8988T (cell line): ENCODE data around the gene SLC22A3.
"Not testable (repeated sequence)": the region's sequence is repeated elsewhere in the genome, so short reads cannot be mapped to it uniquely, and the experiment has no call there.

Source experiments
- DNase-seq: peaks from one replicate; pipeline ENCODE4 v3.0.0; 2011

The SLC22A3 gene

DNA sequence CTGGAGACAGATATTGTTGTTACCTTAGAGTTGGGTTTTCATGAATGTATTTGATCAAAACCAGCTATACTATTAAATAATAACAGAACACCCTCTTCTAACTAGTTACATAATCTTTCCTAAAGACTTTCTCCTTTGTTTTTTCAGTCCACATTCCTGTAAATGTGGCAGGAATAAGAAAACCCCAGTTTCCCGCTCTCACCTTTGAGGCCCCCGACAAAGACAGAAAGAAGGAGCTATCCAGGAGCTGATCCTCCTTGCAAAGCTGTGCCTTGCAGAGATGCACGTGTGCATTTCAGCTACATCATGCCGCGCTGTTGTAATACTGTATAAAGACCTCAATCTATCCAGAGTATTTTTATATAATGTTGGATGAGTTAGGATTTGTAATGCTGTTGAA is 102.7 kb downstream of the SLC22A3 start:
- DNase-seq, result no peak

DNA sequence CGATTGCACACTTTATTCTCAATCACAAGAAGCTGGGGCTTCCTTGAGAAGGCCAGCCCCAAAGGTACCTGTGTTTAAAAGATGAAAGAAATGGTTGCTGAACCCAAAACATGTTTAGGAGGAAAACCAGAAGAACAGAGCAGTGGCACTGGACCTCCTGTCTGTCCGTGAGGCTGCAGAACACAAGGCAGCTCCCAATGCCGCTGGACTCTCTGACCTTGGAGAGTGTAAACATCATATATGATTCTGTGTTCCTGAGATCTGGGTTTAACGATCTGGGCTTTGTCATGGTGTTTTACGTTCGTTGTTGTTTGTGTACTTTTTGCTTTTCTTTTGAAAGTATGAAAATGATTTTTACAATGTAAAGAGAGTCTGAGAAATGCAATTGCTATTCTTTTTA is 106.1 kb downstream of the SLC22A3 start:
- DNase-seq, result no peak

DNA sequence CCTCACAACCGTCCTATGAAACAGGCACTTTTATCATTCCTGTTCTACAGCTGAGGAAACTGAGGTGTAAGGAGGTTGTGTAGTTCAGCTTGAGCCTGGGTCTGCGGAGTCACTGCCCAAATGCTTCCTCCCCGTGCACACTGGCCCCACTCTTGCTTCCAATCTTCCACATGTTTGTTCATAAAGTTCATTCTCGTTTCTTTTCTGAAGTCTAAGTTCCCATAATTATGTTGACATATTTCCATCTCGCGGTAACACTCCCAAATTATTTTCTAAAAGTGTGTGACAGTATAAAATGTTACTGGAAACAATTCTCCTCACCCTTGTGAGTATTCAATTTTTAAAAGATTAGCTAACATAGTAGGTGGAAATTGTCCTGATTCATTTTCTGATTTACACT is 106.9 kb downstream of the SLC22A3 start:
- no peak for DNase-seq

DNA sequence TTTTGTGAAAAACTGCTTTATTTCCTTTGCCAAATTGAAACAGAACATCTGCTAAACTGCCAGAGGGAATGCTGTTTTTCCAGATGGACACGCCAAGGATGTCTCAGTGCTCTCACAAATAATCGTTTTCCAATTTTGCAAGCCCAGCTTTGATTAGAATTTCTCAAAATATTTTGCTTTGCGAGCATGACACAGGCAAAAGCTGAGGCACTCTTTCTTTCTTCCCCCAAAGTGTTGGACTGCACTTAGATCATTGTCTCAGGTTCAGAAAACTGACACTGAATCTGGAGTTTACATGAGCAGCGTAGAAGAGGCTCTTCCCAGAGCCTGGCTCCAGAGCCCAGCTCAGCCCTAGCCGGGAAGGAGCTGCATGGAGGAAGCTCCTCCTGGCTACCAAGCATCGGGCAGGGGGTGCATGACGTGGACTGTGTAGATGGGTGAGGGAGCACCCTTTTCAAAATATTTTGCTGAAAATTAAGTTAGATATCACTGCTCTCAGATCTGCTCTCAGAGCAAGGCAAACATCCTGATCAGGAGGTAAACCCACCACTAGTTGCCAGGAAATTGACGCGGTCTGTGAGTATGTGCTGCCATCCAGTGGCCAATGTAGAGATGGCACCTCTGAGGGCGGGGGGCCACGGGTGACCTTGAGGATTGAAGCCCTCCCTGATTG is 107.5 kb downstream of the SLC22A3 start:
- DNase-seq, result peak; percentile 57

DNA sequence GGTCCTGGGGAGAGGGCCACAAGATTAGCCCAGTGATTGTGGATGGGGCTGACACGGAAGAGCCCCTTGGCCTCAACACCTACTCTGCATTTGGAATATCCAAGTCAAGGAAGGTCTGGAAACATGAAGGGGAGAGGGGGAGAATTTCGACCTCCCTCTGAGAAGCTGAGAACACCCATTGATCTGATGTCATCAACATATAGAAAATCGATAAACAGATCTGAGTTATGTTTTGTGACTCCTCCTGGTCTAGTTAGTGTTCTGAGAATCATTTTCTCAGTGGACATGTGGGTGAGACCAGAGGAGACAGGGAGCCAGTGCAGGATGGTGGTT is 108.0 kb downstream of the SLC22A3 start:
- DNase-seq, result no peak

DNA sequence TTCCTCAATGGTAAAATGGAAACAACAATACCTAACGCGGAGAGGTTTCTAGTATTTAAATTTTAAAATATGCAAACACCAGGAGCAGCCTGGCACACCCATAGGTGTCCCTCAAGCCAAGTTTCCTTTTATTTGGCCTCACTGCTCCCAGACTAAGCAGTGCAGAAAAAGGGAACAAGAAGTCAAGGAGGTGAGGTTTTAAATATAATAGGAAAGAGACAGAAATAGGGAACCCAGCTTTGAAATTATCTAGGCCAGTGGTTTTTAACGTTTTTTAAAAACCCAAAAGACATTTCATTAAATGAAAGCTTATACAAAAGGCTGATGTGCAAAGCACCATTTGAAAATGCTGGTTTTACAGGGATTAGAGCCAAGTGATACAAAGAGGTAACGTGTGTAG is 109.6 kb downstream of the SLC22A3 start:
- DNase-seq, result no peak

DNA sequence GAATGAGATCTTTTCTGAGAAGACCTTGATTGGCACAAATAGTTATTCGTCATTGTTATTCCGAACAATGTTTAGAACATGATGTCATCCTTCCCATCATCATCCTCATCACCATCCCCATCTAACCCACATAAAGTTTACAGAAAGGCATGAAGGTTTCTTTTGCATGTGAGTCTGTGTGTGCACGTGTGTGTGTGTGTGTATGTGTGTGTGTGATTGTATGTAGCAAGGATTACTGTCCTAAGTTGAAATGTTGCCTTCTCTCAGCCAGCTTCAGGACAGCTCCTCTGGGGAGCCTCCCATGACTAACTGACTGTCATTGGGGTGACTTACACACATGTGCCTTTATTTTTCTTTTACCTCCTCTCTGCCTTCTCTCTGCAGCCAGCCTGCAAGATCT is 113.5 kb downstream of the SLC22A3 start:
- no peak for DNase-seq

DNA sequence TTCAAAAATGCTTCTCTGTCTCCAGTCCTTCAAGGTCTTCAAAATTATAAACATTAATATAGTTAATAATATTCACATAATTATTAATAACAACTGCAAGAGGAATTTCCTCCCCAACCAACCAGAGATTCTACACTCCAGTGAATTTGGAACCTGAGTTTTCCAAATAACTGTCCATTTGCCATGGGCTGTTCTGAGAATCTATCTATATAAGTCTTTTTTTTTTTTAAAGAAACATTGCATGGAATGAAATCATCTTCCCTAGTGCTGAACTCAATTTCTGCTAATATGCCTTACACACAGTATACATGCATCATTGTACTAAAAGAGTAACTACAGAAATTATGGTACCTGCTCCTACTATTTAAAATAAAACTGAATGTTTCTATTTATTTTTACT is 113.9 kb downstream of the SLC22A3 start:
- DNase-seq, result no peak

DNA sequence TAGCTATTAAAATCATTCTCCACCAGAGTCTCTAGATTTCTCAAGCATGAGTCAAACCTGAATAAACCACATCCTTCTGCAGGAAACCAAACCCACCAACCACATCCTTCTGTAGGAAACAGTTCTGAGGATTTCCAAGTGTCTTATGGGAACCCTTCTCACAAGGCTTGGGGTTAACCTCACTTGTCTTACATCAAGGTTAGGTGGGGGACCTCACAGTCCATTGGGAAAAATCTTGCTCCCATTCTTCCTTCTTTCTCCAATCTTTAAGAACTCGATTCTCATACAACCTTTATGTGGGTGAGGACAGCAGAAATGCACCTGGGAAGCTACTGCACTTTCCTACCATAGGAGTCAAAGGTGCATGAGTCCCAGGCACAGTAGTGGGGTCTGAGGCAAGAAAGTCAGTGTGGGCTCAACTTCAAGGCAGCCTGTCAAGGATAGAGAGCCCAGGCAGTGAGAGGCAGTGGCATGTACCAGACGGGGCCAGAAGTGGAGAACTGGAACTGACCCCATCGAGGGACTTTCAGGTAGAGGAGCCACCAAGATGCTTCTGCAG is 114.5 kb downstream of the SLC22A3 start:
- peak; percentile 16 for DNase-seq

DNA sequence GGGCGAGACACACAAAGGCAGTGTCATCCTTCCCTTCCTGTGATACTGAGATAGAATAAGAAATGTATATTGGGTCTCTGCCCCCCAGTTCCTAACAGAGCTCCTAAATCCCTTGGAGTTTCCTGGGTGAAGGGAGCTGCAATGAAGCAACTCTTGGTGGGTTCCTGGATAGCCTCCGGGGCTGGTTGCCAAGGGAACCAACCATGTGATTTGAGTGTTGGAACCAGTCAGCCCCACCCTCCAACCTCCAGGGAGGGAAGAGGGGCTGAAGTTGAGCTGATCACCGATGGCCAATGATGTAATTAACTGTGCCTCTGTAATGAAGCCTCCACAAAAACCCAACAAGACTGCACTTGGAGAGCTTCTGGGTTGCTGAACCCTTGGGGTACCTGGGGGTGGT is 116.6 kb downstream of the SLC22A3 start:
- no peak for DNase-seq

DNA sequence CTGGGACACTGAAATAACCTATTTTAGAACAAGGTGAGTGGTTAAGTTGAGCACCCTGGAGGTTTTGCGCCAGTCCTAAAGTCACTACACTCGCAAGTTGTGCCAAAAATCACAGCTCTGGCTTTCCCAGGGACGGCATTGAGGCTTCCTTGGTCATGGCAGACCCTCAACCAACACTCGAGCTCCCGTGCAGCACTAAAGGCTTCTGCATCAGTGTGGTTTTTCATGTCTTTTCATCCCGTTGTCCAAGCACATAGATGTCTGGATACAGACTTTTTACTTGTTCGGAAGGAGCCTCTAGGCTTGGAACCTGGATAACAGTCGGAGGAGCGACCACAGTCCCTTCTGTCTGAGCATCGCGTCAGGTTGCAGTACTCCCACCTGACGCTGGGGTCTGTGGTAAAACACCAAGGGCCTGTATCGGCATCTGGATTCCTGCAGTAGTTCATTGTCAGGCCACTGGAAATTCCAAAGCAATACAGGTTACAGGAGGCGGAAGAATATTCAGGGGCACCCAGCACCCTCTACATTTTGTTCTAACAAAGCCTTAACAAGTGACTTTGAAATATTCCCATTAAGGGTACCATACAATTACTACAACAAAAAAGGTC is 119.2 kb downstream of the SLC22A3 start:
- not testable (repeated sequence) for DNase-seq

DNA sequence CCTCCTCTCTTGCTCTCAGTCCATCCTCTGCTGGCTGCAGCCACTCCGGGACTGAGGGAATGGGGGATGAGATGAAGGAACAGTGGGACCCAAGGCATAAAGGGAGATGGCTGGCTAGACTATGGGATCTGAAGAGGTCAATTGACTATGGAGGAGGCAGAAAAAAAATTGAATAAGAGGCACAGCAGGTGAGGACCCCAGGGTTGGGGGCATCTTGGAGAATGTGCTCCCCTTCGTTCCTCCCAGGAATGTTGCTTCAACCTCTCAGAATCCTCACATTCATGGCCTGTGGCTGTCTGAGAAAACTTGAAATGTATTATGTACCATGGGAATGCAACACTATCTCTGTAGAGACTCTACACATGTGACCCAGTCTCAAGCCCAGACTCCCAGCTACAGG is 121.0 kb downstream of the SLC22A3 start:
- DNase-seq, result no peak

DNA sequence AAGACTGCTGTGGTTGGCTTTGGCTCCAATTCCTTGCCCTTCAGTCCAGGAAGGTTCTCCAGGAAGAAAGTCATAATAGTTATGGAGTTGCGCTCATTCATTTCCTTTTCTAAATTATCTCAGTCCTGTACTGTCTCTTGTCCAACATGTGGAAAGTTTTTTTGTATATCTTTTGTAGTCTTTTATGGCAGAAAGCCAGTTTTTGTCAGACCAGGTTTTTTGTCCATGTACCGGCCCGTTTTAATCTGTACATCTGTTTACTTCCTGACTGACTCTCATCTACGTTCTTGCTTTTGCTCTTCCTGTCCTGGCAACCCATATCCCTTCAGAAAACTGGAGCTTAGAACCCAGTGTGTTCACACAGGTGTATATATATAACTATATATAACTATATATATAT is 127.9 kb downstream of the SLC22A3 start:
- not testable (repeated sequence) for DNase-seq

DNA sequence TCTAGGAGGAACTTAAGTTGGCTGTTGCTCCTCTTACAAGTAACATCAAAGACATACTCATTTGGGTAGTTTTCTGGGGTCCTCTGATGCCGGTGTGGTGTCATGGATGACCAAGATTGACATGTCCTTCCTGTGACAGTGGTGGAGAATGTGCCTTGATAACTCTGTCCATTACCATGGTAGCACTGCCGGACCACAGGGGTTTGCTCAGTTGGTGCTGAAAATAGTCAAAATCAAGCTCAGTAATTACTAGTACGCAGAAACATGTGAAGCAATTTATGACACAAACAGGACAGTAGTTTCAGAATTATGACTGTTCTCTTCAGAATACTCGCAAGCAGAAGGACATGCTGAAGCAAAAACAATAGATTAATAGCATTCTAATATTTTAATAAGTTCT is 128.9 kb downstream of the SLC22A3 start:
- not testable (repeated sequence) for DNase-seq

DNA sequence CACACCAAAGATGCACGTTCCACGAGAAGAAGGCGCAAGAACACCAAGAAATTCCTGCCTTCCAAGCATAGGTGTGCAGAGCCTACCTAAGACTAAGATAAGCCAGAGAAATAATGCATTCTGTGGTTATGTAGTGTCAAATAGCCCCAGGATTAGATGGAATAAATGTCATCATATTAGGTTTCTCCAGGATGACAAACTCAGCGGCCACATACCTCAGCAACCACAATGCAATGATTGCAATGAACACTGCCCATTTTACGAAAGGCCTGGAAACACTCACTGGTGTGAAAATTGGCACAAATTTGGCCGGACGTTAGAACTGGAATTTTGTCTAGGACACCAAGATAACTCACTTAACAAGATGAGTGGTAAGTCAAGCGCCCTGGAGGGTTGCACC is 129.7 kb downstream of the SLC22A3 start:
- no peak for DNase-seq

DNA sequence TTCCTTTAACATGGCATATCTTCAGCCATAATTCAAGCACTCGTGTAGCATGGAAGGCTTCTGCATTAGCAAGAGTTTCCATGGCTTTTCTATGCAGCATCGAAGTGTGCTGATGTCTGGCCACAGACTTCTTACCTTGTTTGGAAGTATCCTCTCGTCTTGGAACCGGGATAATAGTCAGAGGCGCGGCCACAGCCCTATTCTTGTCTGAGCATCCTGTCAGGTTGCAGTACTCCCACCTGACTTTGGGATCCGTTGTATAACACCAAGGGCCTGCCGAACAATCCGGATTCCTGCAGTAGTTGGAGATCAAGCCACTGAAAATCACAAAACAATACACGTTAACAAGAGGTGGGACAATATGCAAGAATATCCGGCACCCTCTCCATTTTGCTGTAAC is 138.9 kb downstream of the SLC22A3 start:
- DNase-seq, result no peak

DNA sequence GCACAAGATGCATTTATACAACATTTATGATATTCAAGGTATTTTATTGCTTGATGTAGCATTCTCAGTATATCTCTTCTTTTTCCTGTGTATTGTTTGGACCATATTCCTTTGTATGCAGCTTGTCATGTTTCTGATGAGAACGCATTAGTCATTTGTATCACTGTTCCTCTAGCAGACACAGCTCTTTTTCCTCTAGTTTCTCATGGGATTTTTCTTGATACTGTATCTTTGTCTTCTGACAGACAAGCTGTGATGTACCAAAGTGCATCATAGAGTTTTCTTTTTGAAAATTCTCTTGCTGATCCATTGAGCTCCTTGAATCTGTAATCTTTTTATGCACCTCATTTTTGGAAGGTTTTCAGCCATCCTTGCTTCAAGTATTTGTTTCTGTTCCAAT is 140.9 kb downstream of the SLC22A3 start:
- no peak for DNase-seq

DNA sequence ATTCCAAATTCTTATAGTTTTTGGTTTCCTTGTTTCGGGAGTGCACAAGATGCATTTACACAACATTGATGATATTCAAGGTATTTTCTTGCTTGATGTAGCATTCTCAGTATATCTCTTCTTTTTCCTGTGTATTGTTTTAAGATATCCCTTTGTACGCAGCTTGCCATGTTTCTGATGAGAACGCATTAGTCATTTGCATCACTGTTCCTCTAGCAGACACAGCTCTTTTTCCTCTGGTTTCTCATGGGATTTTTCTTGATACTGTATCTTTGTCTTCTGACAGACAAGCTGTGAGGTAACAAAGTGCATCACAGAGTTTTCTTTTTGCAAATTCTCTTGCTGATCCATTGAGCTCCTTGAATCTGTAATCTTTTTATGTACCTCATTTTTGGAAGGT is 146.4 kb downstream of the SLC22A3 start:
- no peak for DNase-seq

DNA sequence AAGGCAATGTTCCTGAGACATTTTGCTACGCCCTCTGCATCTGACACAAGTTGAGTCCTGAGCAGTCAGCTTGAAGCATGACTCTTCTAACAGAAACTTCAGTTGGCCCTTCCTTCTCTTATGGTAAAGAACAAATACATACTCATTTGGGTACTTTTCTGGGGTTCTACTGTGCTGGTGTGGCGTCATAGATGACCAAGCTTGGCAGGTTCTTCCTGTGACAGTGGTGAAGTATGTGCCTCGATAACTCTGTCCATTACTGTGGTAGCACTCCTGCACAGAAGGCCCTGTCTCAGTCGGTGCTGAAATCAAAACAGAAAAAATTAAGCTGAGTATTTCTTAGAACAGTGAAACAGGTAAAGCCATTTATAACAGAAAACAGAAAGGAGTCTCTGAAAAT is 152.5 kb downstream of the SLC22A3 start:
- DNase-seq, result no peak
